22Rv1 (cell line): Measurements from ENCODE around the gene NOTCH1.

ENCODE experiments used
- H3K27ac ChIP-seq: fragments of 450-650 bp; 2 replicates; pipeline ENCODE4 v1.5.1; 2017
- CTCF ChIP-seq: fragments of 450-650 bp; IDR thresholded peaks from 2 replicates; pipeline ENCODE4 v1.5.1; 2017; ENCODE audit warnings: mild to moderate bottlenecking
- ZFX ChIP-seq: fragments of 450-650 bp; IDR thresholded peaks from 2 replicates; pipeline ENCODE4 v1.6.1; 2017; ENCODE audit warnings: antibody characterized with exemption, borderline replicate concordance

Gene NOTCH1

GRCh38 chr9:136492978-136493522, 52.8 kb downstream of the NOTCH1 start:
- TF ChIP-seq ZFX (no peak), CTCF (no peak)
- H3K27ac ChIP-seq = no peak overlapping the region

GRCh38 chr9:136489731-136490130, 56.1 kb downstream of the NOTCH1 start:
- no peak overlapping the region for H3K27ac ChIP-seq
- no peak for TF ChIP-seq CTCF
- no peak for TF ChIP-seq ZFX

GRCh38 chr9:136488247-136489214, 57.3 kb downstream of the NOTCH1 start:
- TF ChIP-seq ZFX (no peak), CTCF (peak; percentile 97)
- H3K27ac ChIP-seq = no peak overlapping the region

- no peak overlapping the region for H3K27ac ChIP-seq
- no peak for TF ChIP-seq ZFX
- TF ChIP-seq CTCF = no peak
Measured at GRCh38 chr9:136487672-136488071, 58.2 kb downstream of the NOTCH1 start.

- no peak overlapping the region for H3K27ac ChIP-seq
- TF ChIP-seq ZFX (no peak), CTCF (no peak)
Measured at GRCh38 chr9:136486823-136487620, 58.8 kb downstream of the NOTCH1 start.

- TF ChIP-seq CTCF (no peak), ZFX (no peak)
- no peak overlapping the region for H3K27ac ChIP-seq
Measured at GRCh38 chr9:136486131-136486530, 59.7 kb downstream of the NOTCH1 start.
